CD4-positive, alpha-beta T cell treated with Interleukin-6 at 100 ng/mL for 8 hours (primary cell): Measurements from ENCODE around the gene SPTLC3.

Experiments
- DNase-seq: peaks from one replicate; pipeline ENCODE4 v3.0.0-alpha.2; 2020; ENCODE audit warnings: mixed read lengths, low spot score

Gene SPTLC3

DNA sequence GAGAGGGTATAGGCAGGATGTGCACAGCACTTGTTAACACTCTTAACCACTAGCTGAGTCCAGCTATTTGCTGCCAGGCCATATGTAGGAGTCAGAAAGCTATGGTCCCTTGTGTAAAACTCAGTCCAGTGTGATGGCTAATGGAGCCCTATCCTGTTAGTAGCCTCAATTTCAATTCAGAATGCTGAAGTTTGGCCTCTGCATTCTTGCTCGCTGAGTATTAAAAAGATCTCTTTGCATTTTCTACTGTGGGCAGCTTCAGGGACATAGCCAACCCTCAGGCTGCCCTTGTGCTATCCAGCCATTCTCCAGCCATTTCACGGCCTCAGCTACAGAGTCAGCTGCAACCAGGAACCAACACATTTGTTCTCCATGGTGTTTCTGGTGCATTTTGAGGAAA, 92.5 kb downstream of the SPTLC3 start:
- DNase-seq = no peak

DNA sequence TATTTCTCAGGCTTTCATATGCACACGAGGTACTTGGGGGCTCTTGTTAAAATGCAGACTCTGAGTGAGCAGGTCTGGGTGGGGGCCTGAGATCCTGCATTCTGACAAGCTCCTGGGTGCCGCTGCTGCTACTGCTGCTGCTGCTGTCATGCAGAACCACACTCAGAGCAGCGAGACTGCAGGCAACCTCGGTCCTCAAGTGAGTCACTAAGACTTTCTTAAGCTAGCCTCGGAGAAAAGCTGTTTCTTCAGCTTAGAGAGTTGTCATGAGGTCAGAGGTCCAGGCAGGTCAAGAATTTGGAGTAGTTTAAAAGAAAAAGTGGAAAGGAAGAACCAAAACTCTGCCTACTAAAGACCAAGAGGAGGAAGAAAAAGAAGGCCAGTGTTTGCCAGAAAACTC, 92.9 kb downstream of the SPTLC3 start:
- DNase-seq = no peak

DNA sequence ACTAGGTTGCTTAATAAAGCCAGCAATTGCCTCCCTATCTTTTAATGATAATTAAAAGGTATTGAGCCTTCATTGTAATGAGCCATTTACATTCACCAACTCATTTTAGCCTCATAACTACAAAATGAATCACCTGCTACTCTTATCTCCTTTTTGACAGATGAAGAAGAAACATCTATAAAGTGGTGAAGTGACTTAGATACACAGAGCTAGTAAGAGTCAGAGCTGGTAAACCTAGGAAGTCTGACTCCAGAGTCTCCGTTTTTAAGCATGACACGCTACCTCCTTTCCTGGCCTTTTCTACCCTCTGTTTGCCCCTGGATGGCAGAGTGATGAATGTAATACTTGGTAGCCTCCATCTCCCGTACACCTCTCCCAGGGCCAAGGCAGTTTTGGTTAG, 93.5 kb downstream of the SPTLC3 start:
- no peak for DNase-seq

DNA sequence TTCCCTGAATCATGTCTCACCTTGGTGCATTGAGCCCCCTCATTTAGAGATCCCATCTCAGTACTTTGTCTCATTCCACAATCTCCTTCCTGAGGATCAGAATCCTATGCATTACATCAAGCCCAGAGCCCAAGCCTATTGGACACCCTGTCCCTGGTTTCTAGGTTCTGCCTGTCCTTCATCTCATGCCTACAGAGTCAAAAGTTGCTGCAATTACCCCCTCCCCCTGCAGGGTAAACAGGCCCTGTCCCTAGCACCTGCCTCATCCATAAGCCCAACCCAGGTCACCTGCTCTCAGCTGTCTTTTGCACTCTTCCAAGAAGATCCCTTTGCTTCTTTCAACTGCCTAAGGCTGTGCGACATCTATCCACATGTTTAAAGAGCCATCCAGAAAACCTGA, 93.9 kb downstream of the SPTLC3 start:
- DNase-seq = no peak

DNA sequence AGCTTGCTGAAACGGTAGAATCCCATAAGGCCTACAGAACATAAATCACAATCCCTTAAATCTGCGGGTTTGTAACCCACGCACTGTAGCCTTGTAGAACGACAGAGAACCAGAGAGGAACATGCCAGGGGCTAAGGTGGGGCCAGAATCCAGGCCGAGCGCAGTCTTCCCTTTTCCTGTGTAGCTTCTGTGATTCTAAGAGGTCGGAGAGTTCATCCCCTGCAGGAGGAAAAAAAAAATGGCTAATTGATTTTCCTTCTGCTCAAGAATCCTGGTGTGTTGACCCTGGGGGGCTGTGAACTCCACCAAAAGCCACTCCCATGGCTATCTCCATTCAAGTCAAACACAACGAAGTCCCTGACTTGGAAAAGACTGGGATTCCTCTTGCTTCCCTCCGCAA, 96.3 kb downstream of the SPTLC3 start:
- DNase-seq = no peak

DNA sequence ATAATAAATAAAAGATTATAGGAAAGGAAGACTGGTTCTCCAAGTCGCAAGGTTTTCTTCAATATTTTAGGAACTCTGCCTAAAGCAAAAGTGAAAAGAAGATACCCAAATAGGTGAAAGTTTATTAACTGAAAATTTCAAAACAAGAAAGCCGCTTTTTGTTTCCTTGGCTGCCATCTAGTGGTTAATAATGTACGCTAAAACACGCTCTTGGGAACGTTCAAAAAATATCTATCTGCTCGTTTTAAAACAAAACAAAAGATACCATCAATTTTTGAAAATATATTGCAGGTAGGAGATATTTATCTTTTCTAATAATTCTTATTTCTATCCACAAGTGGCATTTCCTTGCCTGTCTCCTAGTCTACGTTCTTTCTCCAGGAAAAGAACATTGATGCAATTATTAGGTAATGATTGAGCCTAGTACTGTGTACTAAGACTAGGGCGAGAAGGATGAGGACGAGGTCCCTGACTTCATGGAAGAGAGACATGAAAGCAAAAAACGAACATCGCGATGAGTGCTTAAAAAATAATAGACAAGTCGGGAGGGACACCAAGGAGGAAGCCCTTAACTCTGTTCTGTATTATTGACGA, 97.2 kb downstream of the SPTLC3 start:
- DNase-seq = no peak

DNA sequence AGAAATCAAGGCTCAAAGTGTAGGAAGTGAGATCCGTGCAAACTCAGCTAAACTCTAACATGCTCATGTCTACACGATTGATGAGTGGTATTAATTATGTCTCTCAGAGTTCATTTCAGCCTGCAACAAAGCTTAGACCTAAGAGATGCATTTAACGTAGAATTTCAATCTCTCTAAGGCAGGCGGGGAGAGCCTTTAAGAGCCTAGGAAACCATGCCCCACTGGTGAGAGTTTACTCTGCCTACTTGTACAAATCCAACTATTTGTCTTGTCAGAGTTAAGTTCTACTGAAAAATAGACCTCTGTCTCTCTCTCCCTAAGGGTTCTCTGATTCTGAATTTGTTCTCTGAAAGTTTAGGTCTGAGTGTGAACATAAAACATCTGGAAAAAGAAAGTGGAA, 100.9 kb downstream of the SPTLC3 start:
- DNase-seq = no peak

DNA sequence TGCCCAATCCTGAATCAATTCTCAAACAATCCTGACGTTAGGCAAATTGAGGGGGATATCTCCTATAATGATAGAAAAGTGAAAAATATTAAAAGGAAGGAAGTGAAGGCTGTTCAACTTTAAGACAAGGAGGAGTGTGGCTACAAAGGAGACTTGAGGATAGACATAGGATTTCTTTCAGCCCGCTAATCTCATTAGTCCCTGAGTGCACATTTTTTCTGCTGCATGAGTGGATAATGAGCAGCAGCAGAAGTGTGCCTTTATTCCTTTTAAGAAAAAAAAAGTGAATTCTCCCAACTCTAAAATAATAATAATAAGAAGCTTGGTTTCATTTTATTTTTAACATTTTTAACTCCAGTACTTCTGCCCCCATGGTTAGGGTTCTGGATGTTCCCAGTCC, 102.0 kb downstream of the SPTLC3 start:
- DNase-seq = no peak

DNA sequence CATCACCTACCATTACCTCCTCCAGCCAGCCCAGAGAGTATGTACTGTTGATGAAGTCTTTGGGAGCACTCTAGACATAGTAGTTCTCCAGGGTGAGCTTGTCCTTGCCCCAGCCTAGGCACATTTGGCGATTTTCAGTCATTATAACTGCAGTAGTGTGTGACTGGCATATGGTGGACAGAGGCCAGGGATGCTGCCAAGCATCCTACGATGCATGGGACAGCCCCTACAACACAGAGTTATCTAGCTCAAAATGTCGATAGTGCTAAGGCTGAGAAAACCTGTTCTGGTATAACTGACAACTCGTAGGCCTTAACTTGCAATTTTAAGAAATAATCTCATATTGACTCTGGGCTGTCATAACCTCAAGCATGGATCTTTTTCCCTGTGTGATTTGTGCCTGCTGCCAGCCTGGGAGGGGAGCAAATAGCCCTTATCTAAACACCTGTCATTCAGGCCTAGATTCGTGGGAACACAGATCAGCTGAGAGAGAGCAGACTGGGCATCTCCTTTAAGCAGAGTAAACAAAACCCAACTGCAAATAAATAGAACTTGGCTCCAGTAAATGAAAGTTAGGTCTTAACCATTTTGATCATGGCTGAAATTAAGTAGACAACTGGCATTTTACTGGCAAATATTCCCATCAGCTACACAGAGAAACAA, 102.6 kb downstream of the SPTLC3 start:
- no peak for DNase-seq

DNA sequence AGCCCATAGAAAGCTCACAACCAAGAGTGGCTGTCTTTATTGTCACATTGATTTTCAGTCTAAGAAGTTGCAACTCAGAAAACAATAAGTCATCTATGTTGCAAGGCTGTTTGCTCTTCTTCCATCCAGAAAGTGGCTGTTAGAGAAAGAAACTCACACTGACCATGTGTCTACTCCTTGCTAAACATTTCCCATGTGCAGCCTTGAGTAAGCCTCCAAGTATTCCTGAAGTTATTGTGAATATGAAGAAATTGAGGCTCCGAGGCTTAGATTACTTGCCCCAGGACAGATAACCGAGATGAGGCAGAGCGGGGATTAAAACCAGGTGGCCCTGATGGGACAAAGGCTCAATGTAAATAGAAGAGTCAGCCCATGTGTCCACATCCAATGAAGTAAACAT, 105.0 kb downstream of the SPTLC3 start:
- DNase-seq = no peak

DNA sequence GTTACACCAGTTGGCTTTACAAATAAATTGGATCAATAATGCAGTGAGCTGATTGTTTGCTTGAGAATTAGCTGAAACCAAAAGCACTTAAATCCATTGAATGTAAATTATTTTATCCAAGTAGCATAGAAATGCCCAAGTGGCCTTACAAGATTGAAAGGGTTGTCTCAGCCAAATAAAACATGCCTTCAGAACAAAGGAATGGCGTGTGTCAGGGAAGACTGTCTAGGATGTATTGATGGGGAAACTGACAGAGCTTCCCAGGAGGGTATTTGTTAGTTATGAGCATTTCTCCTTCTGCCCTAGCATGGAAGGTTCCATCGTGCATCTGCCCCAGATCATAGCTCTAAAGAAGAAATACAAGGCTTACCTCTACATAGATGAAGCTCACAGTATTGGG, 108.4 kb downstream of the SPTLC3 start:
- DNase-seq = no peak

DNA sequence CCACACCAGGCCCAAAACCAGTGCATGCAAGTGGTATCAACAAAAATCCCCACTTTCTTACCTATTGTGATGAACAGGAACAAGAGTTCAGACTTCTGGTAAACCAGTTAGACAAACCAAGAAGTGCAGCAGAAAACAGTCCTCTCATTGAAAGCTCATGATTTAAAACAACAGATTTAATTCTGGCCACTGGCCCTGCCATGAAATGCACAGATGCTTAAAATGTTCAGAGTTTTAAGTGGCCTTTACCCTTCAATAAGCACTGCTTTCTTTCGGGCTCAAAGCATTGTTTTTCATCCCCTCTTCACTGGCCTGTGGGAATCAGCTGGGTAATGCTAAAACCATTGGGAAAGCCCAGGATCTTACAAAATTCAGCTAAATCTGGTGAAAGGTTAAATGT, 109.9 kb downstream of the SPTLC3 start:
- no peak for DNase-seq

DNA sequence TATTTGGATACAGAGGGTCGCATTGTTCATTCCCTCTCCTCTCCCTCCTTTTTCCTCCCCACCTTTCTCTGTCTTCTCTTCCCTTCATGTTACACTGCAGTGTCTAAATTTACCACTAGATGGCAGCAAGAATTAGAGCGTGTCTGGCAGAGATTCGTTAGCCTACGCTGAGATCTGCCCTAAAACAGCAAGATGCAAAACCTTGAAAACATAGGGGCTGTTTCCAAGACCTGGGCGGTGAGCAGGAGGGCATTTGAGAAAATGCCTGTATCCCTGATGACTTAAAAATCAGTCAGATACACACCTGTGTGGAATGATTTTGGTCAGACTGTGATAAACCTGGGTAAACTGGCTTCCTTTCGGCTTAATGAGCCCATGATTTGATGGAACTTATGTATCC, 110.8 kb downstream of the SPTLC3 start:
- DNase-seq = peak; percentile 52

DNA sequence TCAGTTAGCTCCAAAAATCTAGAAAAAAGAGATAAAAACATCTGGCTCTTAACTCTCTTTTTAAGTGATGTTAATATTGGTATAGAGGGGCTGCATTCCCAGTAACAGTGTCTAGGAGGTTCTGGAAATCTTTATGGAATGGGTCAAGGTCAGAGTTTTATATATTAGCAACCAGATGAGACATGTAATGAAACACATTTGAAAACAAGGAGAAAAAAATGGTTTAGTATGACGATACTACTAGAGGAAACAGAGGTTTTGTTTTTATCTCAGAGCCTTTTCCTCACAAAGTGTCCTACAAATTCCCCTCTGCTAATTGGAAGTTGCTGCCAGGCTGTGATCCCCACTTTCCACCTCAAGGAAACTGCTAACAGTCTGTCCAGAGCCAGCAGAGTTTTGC, 111.7 kb downstream of the SPTLC3 start:
- no peak for DNase-seq

DNA sequence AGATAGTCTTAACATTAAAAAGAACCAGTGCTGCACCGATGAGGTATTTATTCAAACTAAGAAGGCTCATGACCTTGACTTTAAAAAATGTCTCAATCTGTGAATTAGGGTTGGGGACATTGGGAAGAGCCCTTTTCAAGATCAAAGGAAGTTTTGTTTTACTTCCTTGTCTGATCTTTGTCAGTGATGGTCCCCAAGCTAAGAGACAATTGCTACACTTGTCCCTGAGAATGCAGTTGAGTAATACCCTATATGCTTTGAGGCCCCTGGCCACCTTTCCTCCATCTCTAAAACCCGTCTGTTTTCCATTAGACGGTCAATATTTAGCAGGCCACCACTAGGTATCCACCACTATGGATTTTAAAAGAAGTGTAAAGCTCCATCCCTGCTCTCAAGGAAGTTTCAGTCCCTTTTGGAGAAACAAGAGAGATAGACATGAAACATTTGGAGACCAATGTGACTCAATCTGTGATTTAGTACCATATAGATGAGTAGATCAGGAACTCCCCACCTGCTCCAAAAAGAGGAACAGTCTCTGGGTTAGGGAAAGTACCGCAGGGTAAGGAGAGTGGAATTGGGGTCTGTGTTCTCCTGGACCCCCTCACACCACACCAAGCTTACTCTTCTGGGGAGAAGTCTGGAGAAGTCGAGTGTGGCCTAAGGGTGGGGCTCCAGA, 113.2 kb downstream of the SPTLC3 start:
- no peak for DNase-seq

DNA sequence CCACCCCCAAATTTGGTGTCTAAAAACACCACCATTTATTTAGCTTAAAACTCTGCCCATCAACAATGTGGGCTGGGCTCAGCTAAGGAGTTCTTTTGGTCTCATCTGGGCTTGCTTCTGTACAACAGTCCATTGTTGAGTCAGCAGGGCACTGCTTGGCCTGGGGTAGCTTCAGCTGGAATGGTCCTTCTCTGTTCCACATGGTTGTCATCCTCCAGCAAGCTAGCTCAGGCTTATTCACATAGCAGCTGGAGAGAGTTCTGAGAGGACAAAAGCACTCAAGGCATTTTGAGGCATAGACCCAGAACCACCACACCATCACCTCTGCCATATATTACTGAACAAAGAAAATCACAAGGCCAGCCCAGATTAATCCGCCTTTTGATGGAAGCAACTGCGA, 116.7 kb downstream of the SPTLC3 start:
- DNase-seq = no peak

DNA sequence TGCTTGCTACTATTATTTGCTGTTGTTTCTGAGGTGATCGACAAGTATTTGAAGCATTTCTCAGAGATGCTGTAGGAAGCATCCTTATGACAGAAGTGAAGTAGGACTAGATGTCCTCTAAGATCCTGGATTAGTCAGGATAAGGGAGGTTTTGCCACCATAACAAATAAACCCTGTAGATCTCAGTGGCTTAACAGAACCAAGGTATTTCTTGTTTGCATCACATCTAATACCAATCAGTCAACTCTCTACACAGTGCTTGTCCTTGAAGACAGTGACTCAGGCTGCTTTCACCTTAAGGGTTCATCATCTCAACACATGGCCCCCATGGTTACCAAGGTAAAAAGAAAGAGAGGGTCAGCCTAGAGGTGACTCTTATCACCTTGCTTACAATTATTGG, 119.4 kb downstream of the SPTLC3 start:
- DNase-seq = no peak

DNA sequence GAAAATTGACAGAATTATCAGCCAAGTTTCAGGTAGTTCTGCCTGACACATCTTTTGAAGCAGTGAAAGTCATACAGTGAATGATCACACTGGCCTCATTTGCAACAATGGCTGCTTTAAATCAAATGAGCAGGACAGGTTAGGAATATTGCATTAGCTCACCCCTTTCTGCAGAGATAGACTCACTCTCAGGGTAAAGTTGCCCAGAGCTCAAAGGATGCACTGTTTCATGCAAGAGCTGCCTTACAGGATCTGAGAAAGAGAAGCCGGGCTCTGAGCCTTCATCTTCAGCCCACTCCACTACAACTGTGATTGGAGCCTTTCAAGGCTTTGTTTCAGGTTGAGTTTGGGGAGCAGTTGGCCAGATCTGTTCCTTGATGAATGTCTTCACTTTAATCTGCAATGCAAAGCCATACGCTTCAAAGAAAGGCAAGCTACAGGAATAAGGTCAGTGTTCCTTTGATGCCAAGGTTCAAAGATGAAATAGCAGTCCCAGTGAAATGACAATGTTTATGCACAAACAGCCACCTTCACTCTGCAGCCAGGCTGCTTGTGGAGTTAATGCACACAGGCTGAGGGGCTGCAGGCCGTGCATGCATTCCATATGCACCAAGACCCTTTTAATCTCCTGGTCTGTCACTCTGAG, 121.4 kb downstream of the SPTLC3 start:
- no peak for DNase-seq

DNA sequence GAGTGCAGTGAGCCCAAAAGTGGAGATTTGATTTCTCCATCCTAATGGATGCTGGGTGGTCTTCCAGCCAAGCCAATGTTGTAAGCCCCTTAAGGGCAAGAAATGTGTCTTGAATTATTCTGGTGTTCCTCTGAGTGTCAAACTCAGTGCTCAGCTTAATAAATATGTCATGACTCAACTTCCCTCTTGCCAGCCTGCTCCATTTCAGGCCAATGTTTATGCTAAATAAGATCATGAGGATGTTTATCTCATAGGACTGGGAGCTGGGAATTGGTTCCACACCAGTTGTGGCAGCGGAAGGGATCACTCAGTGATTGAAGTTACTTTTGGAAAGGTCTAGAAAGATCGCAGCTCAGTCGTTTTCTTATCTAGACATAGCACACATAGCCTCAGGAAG, 121.9 kb downstream of the SPTLC3 start:
- no peak for DNase-seq

DNA sequence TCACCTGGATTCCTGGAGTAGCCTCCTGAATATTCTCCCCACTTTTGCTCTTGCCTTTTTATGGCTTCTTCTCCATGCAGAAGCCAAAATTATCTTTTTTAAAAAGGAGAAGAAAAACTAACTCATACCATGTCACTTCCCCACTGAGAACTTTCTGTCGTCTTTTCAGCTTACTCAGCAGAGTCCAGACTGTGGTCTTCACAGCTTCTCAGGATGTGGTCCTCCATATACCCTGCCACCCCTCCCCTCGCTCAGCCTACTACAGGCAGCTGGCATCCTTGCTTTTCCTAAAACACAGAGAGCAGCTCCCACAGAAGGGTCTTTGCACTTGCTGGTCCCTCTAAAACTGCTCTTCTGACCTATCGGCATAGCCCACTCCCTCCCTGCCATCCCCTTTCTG, 122.9 kb downstream of the SPTLC3 start:
- DNase-seq = no peak

DNA sequence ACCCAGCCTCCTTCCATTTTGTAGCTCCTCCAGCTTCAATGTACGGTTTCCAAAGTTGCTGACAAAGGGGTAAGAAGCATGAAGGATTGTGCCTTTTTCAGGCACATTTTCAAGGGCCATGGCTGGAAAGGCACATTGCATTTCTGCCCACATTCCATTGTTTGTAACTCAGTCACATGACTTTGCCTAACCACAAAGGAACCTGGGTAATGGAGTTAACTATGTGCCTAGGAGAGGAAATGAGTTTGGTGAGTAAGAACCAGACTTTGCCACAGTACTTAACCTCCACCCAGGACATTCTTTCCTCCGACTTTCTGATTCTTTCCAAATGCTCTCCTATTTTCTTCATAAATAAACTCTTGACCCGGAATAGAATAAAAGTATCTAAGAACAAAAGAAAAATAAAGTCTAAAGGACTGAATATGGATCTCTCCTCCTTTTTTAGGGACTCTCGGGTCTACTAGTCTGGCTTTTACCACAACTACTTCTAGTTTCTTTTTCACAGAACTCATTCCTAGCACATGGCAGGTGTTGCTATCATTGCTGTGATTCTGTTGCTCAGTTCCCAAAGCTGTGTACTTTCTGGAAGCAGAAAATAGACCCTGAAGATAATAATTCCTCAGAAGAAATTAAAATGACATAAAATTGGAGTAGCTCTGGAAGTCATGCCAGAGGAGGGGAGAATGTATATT, 130.8 kb downstream of the SPTLC3 start:
- no peak for DNase-seq

DNA sequence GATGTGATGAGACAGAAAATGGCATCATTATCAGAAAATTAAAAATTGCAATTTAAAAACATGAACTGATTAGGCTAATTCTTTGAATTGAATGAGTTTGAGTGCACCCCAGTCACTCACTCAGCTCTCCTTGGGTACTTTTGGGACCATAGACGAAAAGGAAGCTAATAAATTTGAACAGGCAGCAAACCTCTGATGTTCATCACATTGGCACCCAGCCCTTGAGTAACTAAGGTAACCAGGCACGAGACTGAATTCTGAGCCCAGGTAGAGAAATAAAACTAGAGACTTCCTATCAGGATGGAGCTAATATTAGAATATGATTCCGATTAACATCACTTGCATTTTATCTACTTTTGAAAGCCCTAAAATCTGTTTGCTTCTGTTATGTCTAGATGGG, 131.4 kb downstream of the SPTLC3 start:
- DNase-seq = no peak

DNA sequence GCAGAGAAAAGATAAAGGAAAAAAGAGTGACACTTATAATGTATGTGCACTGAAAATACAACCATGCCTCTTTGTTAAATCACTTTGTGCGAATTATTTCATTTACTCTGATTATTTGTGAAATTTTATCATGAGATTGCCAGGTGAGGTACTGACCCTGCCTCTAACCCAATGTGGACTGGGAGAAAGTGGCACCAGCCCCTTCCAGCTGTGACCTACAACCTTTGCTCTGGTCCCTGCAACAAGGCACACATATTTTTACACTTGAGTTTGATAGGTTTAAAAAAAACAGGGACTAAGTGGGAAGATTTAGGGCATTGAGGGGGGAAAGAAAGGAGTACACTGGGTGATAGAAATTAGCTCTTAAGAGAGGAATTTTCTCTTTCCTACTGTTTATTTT, 132.0 kb downstream of the SPTLC3 start:
- no peak for DNase-seq
